Fibroblast of lung (primary cell): ENCODE results near the gene GGACT. TPM values are rescaled to one million over a fixed set of nuclear protein-coding genes. Genes with fewer than 3 reads are reported as not detected.

Source experiments
- DNase-seq, 2 donors: peaks; one replicate each; pipeline versions ENCODE4 v3.0.0 to v3.0.0-alpha.2; 2010; ENCODE audit warnings: low read depth in 2 of 2
- H2AFZ ChIP-seq: 2 replicates; pipeline ENCODE4 v1.5.1; 2012; ENCODE audit warnings: low read length, control low read depth, inconsistent platforms
- H3K27ac ChIP-seq: 2 replicates; pipeline ENCODE4 v1.5.1; 2011; ENCODE audit warnings: low read length, control low read depth; ENCODE audit not compliant: insufficient read depth
- H3K27me3 ChIP-seq: 2 replicates; pipeline ENCODE4 v1.5.1; 2011; ENCODE audit warnings: mild to moderate bottlenecking, low read length; ENCODE audit not compliant: control insufficient read depth, insufficient read depth
- H3K36me3 ChIP-seq: 2 replicates; pipeline ENCODE4 v1.5.1; 2011; ENCODE audit warnings: low read length; ENCODE audit not compliant: control insufficient read depth, insufficient read depth
- H3K4me1 ChIP-seq: 2 replicates; pipeline ENCODE4 v1.5.1; 2011; ENCODE audit warnings: low read length; ENCODE audit not compliant: control insufficient read depth, insufficient read depth; ENCODE audit errors: extremely low read depth
- H3K4me2 ChIP-seq: 2 replicates; pipeline ENCODE4 v1.5.1; 2011; ENCODE audit warnings: low read length, control low read depth; ENCODE audit not compliant: insufficient read depth; ENCODE audit errors: extremely low read depth
- H3K4me3 ChIP-seq, 4 experiments: fragments of 200-600 bp in 1 of 4; sonication (generic) in 1 of 4; replicated peaks in 1 of 4; 2 replicates each; pipeline ENCODE4 v1.5.1; 2011 to 2016; ENCODE audit warnings: low read length in 4 of 4, low read depth in 3 of 4, mild to moderate bottlenecking in 3 of 4, control low read depth in 2 of 4, inconsistent platforms in 1 of 4, mixed read lengths in 1 of 4; ENCODE audit not compliant: insufficient read depth in 1 of 4; ENCODE audit errors: control extremely low read depth in 1 of 4
- H3K79me2 ChIP-seq: 2 replicates; pipeline ENCODE4 v1.5.1; 2012; ENCODE audit warnings: mild to moderate bottlenecking, low read length, inconsistent platforms; ENCODE audit not compliant: control insufficient read depth, insufficient read depth
- H3K9ac ChIP-seq: 2 replicates; pipeline ENCODE4 v1.5.1; 2011; ENCODE audit warnings: mild to moderate bottlenecking, low read length, control low read depth; ENCODE audit not compliant: insufficient read depth
- H3K9me3 ChIP-seq: 2 replicates; pipeline ENCODE4 v1.5.1; 2012; ENCODE audit warnings: low read depth, low read length; ENCODE audit not compliant: control insufficient read depth, insufficient read depth
- H4K20me1 ChIP-seq: 2 replicates; pipeline ENCODE4 v1.5.1; 2011; ENCODE audit warnings: low read length; ENCODE audit not compliant: control insufficient read depth, insufficient read depth; ENCODE audit errors: extremely low read depth
- EZH2 ChIP-seq: IDR thresholded peaks from 2 replicates; pipeline ENCODE4 v1.5.1; 2012; ENCODE audit warnings: low read length, control low read depth, mild to moderate bottlenecking; ENCODE audit errors: missing control alignments
- polyA plus RNA-seq, 2 donors: library from polyadenylated mRNA; depleted of rRNA in 1 of 2; stranded (reverse) in 1 of 2; unstranded in 1 of 2; fragments of >200 nt; gene quantifications; 2 replicates each; pipeline ENCODE4 v1.2.1, GENCODE V29; 2011 to 2012; ENCODE audit warnings: missing spikeins in 1 of 2
- total RNA-seq: library from RNA; depleted of rRNA; stranded (reverse); fragments of >200 nt; gene quantifications from 2 replicates; pipeline ENCODE4 v1.2.1, GENCODE V29; 2014
- TF ChIP-seq, protein P1 (sequence below), 2 donors: IDR thresholded peaks in 1 of 2; conservative IDR thresholded peaks in 1 of 2; 1 replicate in 1 of 2; 2 replicates in 1 of 2; pipeline ENCODE4 v1.5.1; 2011 to 2012; ENCODE audit warnings: low read length in 2 of 2, control low read depth in 1 of 2, inconsistent platforms in 1 of 2, low read depth in 1 of 2, mild to moderate bottlenecking in 1 of 2

Gene GGACT
- total and polyA plus RNA-seq, 2 donors (not counting 1 experiment from before 2014, with no cell fraction given), result 2.6 to 6.6 TPM

DNA sequence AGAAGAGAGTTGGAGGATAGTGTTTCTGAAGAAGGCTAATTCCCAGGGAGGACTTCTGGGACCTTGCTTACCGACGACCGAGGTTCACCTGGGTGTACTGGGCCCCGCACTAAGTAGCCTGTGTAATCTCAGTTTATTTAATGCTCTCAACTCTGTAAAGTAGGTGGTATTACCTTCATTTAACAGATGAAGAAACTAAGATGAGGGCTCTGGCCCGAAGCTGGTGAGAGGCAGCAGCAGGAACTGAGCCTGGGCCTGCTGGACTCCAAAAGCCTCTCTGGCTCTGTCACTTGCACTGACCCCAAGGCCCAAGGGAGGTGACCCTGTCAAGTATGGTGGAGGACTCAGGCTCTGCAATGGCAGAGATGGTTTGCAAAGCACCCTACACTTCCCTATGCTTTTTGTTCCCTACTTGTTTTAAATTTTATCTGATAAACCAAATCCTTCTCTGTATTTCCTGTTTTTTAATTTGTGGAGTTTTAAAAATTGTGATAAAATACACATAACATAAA lies 50.6 kb downstream of the GGACT start:
- H3K4me1 ChIP-seq, result no peaks in the 10 kb centered on the region
- no peak overlapping the region for H3K4me2 ChIP-seq
- no peak overlapping the region for H3K9ac ChIP-seq
- H3K36me3 ChIP-seq, result no peaks in the 10 kb centered on the region
- TF ChIP-seq, protein P1, sequence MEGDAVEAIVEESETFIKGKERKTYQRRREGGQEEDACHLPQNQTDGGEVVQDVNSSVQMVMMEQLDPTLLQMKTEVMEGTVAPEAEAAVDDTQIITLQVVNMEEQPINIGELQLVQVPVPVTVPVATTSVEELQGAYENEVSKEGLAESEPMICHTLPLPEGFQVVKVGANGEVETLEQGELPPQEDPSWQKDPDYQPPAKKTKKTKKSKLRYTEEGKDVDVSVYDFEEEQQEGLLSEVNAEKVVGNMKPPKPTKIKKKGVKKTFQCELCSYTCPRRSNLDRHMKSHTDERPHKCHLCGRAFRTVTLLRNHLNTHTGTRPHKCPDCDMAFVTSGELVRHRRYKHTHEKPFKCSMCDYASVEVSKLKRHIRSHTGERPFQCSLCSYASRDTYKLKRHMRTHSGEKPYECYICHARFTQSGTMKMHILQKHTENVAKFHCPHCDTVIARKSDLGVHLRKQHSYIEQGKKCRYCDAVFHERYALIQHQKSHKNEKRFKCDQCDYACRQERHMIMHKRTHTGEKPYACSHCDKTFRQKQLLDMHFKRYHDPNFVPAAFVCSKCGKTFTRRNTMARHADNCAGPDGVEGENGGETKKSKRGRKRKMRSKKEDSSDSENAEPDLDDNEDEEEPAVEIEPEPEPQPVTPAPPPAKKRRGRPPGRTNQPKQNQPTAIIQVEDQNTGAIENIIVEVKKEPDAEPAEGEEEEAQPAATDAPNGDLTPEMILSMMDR (conservative IDR thresholded peaks at IDR 0.05 in 1 of 2, IDR thresholded peaks at IDR 0.05 in 1 of 2; ENCODE audit: low read depth in 1 of 2, low read length in 2 of 2), result no peak
- TF ChIP-seq EZH2, result no peak
- H3K27me3 ChIP-seq, result no peaks in the 10 kb centered on the region
- no peaks in the 10 kb centered on the region for H3K79me2 ChIP-seq
- no peaks in the 10 kb centered on the region for H3K9me3 ChIP-seq
- DNase-seq, result no peak
- H3K27ac ChIP-seq, result no peak overlapping the region
- no peak overlapping the region for H3K4me3 ChIP-seq
- no peaks in the 10 kb centered on the region for H4K20me1 ChIP-seq
- H2AFZ ChIP-seq, result no peak overlapping the region

DNA sequence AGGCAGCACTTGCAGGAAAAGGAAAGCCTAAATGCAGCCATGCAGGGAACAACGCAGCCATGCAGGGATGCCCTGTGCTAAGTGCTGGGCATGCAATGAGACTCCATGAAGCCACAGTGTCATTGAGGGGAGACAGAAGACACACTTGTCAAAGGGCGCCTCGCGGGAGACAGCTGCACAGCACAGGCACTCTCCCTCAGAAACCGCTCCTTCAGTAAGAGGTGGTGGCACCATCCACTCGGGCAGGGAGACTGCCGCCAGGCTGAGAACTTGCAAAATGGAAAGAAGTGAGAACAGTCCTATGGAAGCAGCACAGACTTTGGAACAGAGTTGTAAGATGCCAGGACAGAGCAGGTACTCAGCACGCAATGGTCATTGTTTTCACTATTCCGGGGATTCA lies 51.1 kb downstream of the GGACT start:
- H3K79me2 ChIP-seq, result no peaks in the 10 kb centered on the region
- no peaks in the 10 kb centered on the region for H3K4me1 ChIP-seq
- H3K9me3 ChIP-seq, result no peaks in the 10 kb centered on the region
- H2AFZ ChIP-seq, result no peak overlapping the region
- DNase-seq, result no peak
- H3K4me3 ChIP-seq, result no peak overlapping the region
- no peak overlapping the region for H3K9ac ChIP-seq
- no peaks in the 10 kb centered on the region for H4K20me1 ChIP-seq
- no peaks in the 10 kb centered on the region for H3K27me3 ChIP-seq
- TF ChIP-seq EZH2, result no peak
- TF ChIP-seq, protein P1 (conservative IDR thresholded peaks at IDR 0.05 in 1 of 2, IDR thresholded peaks at IDR 0.05 in 1 of 2; ENCODE audit: low read depth in 1 of 2, low read length in 2 of 2), result no peak
- no peak overlapping the region for H3K27ac ChIP-seq
- H3K4me2 ChIP-seq, result no peak overlapping the region
- no peaks in the 10 kb centered on the region for H3K36me3 ChIP-seq

DNA sequence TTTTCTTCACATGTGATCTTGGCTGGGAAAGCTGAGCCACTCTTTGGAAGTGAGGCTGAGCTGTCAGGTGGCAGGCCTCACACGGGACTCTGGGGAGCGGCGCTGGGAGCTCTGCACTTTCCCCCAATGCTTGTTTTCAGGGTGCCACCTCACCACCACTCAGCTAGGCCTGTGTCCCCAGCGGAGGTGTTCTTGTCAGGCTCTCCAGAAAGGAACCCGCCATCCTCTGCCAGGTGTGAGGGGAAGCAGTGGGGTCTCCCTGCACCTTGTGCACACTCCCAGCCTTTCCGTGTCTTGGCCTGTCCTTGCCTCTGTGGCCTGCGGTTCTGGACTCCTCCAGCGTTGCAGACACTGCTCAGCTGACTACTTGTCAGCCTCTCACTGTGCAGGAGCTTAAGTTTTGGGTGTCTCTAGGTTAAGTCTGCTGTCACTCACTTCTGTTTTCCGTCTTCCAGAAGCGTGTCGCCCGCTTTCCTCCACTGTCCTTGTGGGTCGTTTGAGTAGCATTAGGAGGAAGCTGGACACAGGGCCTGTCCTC lies 51.9 kb downstream of the GGACT start:
- Histone ChIP-seq H3K79me2 (no peaks in the 10 kb centered on the region), H3K9me3 (no peaks in the 10 kb centered on the region), H4K20me1 (no peaks in the 10 kb centered on the region), H3K36me3 (no peaks in the 10 kb centered on the region), H3K27me3 (no peaks in the 10 kb centered on the region), H3K4me3 (no peak overlapping the region), H3K4me1 (no peaks in the 10 kb centered on the region), H3K27ac (no peak overlapping the region), H3K9ac (no peak overlapping the region), H2AFZ (no peak overlapping the region), H3K4me2 (no peak overlapping the region)
- DNase-seq, result no peak
- no peak for TF ChIP-seq EZH2
